ENCODE data around the gene TASL.

Gene TASL

GRCh38 chrX:30533835-30534234 is 43.7 kb downstream of the TASL start:
- TF ChIP-seq TCF12 (IDR thresholded peaks at IDR 0.05; ENCODE audit: low read depth) = no peak
- TF ChIP-seq, protein P1, sequence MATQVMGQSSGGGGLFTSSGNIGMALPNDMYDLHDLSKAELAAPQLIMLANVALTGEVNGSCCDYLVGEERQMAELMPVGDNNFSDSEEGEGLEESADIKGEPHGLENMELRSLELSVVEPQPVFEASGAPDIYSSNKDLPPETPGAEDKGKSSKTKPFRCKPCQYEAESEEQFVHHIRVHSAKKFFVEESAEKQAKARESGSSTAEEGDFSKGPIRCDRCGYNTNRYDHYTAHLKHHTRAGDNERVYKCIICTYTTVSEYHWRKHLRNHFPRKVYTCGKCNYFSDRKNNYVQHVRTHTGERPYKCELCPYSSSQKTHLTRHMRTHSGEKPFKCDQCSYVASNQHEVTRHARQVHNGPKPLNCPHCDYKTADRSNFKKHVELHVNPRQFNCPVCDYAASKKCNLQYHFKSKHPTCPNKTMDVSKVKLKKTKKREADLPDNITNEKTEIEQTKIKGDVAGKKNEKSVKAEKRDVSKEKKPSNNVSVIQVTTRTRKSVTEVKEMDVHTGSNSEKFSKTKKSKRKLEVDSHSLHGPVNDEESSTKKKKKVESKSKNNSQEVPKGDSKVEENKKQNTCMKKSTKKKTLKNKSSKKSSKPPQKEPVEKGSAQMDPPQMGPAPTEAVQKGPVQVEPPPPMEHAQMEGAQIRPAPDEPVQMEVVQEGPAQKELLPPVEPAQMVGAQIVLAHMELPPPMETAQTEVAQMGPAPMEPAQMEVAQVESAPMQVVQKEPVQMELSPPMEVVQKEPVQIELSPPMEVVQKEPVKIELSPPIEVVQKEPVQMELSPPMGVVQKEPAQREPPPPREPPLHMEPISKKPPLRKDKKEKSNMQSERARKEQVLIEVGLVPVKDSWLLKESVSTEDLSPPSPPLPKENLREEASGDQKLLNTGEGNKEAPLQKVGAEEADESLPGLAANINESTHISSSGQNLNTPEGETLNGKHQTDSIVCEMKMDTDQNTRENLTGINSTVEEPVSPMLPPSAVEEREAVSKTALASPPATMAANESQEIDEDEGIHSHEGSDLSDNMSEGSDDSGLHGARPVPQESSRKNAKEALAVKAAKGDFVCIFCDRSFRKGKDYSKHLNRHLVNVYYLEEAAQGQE (IDR thresholded peaks at IDR 0.05; ENCODE audit: low read depth) = no peak
- no peak for TF ChIP-seq EP300 (IDR thresholded peaks at IDR 0.05; ENCODE audit: borderline replicate concordance)
- TF ChIP-seq FOXM1 (IDR thresholded peaks at IDR 0.05; ENCODE audit: borderline replicate concordance, low read depth) = no peak
- no peak for TF ChIP-seq YY1 (IDR thresholded peaks at IDR 0.05; ENCODE audit: low read depth)
- TF ChIP-seq TAF1 (IDR thresholded peaks at IDR 0.05; ENCODE audit: low read depth) = no peak
- no peak for TF ChIP-seq CEBPB (IDR thresholded peaks at IDR 0.05)
- TF ChIP-seq USF1 (IDR thresholded peaks at IDR 0.05) = no peak
- TF ChIP-seq ZBTB7A (IDR thresholded peaks at IDR 0.05; ENCODE audit: low read depth) = no peak

DNA sequence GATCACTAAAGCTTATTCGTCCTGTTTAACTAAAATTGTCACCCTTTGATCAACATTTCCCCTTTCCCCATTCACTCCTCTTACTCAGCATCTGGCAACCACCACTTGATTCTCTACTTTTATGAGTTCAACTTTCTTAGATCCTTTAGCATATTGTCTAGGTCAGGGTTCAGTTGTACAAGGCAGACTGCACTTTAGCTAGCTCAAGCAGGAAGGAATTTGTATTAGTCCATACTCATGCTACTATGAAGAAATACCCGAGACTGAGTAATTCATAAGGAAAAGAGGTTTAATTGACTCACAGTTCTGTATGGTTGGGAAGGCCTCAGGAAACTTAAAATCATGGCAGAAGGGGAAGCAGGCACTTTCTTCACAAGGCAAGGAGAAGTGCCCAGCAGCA is 44.3 kb downstream of the TASL start:
- TF ChIP-seq TCF12 (IDR thresholded peaks at IDR 0.05; ENCODE audit: low read depth) (no peak), CREB1 (IDR thresholded peaks at IDR 0.05; ENCODE audit: low read depth) (no peak)
- TF ChIP-seq, protein P2, sequence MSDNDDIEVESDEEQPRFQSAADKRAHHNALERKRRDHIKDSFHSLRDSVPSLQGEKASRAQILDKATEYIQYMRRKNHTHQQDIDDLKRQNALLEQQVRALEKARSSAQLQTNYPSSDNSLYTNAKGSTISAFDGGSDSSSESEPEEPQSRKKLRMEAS (IDR thresholded peaks at IDR 0.05) = no peak
- TF ChIP-seq, protein P1 (IDR thresholded peaks at IDR 0.05; ENCODE audit: low read depth) = no peak

GRCh38 chrX:30530606-30531005 is 47.0 kb downstream of the TASL start:
- no peak for TF ChIP-seq YY1 (IDR thresholded peaks at IDR 0.05; ENCODE audit: low read depth)
- TF ChIP-seq EGR1 (IDR thresholded peaks at IDR 0.05) = no peak
- no peak for TF ChIP-seq TEAD4 (IDR thresholded peaks at IDR 0.05)
- no peak for TF ChIP-seq CREB1 (IDR thresholded peaks at IDR 0.05; ENCODE audit: low read depth)
- no peak for TF ChIP-seq CEBPB (IDR thresholded peaks at IDR 0.05)
- no peak for TF ChIP-seq EP300 (IDR thresholded peaks at IDR 0.05; ENCODE audit: borderline replicate concordance)
- TF ChIP-seq RAD21 (IDR thresholded peaks at IDR 0.05; ENCODE audit: low read depth) = no peak
- no peak for TF ChIP-seq TCF12 (IDR thresholded peaks at IDR 0.05; ENCODE audit: low read depth)

GRCh38 chrX:30525732-30526131 is 51.8 kb downstream of the TASL start:
- no peak for TF ChIP-seq FOXM1 (IDR thresholded peaks at IDR 0.05; ENCODE audit: borderline replicate concordance, low read depth)
- no peak for TF ChIP-seq TCF12 (IDR thresholded peaks at IDR 0.05; ENCODE audit: low read depth)
- TF ChIP-seq, protein P1 (IDR thresholded peaks at IDR 0.05; ENCODE audit: low read depth) = no peak
- TF ChIP-seq USF1 (IDR thresholded peaks at IDR 0.05) = no peak
- TF ChIP-seq YY1 (IDR thresholded peaks at IDR 0.05; ENCODE audit: low read depth) = no peak
- TF ChIP-seq, protein P2 (IDR thresholded peaks at IDR 0.05) = no peak
- TF ChIP-seq CEBPB (IDR thresholded peaks at IDR 0.05) = no peak

DNA sequence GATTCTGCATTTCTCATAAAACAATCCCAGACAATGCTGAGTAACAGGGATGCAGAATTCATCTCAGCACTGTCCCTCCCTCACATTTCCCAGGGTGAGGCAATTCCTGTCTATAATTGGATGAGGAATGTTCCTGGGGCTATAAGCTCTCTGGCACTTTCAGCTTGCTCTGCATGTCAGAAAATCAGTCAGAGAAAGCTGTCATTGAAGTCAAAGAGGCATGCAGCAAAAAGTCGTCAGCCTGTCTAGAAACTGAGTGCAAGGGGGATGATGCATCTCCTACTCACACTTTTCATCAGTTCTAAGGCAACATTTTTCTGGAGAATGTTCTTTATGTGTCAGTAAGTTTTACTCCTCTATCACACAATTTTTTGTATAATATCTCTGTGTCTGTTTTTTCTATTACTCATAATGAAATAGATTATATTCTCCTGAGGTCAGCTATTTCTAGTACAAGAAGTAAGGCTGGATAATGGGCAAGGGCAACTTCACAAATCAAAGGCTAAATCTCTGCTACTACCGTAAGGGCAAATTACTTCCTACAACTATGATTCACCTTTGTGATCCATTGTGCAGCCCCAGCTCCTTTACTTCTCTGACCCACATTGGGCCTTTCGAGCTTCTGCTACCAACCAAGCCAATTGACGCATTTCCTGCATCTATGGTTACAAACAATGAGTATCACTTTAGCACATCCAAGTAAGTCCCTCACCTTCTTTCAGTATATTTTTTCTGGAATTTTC is 56.0 kb downstream of the TASL start:
- TF ChIP-seq YY1 (IDR thresholded peaks at IDR 0.05; ENCODE audit: low read depth) = no peak
- TF ChIP-seq TAF1 (IDR thresholded peaks at IDR 0.05; ENCODE audit: low read depth) = no peak
- TF ChIP-seq ZBTB7A (IDR thresholded peaks at IDR 0.05; ENCODE audit: low read depth) = no peak
- no peak for TF ChIP-seq CREB1 (IDR thresholded peaks at IDR 0.05; ENCODE audit: low read depth)
- TF ChIP-seq EGR1 (IDR thresholded peaks at IDR 0.05) = no peak
- TF ChIP-seq, protein P2 (IDR thresholded peaks at IDR 0.05) = no peak
- TF ChIP-seq RAD21 (IDR thresholded peaks at IDR 0.05; ENCODE audit: low read depth) = no peak
